GM11168 (cell line): ENCODE data around the gene EPHA1.

ENCODE experiments used
- in situ Hi-C: fragments of 300-500 bp; cut with MboI; formaldehyde crosslinking; loops from one replicate; pipeline ENCODE4 v1.12.0; 2022; ENCODE audit warnings: low sequenced_read_pairs; ENCODE audit not compliant: unreplicated experiment

The EPHA1 gene

GRCh38 chr7:143379611-143380259 lies 28.9 kb downstream of the EPHA1 start:
- in situ Hi-C loops, result no loop called here

- in situ Hi-C loops, result no loop called here
Measured at GRCh38 chr7:143376396-143376795, 32.3 kb downstream of the EPHA1 start.

- in situ Hi-C loops, result no loop called here
Measured at GRCh38 chr7:143375298-143376034, 33.2 kb downstream of the EPHA1 start.

- in situ Hi-C loops, result no loop called here
Measured at GRCh38 chr7:143374561-143374960, 34.1 kb downstream of the EPHA1 start.

GRCh38 chr7:143373255-143373794 lies 35.3 kb downstream of the EPHA1 start:
- in situ Hi-C loops, result no loop called here

GRCh38 chr7:143372070-143372469 lies 36.6 kb downstream of the EPHA1 start:
- in situ Hi-C loops, result no loop called here

GRCh38 chr7:143369678-143370651 lies 38.7 kb downstream of the EPHA1 start:
- in situ Hi-C loops, result no loop called here

- in situ Hi-C loops, result no loop called here
Measured at GRCh38 chr7:143368387-143368786, 40.3 kb downstream of the EPHA1 start.

GRCh38 chr7:143367972-143368371 lies 40.7 kb downstream of the EPHA1 start:
- in situ Hi-C loops, result no loop called here

- in situ Hi-C loops, result no loop called here
Measured at GRCh38 chr7:143363016-143363937, 45.4 kb downstream of the EPHA1 start.

GRCh38 chr7:143362131-143363015 lies 46.3 kb downstream of the EPHA1 start, which contains the start of gene FAM131B:
TSS of gene FAM131B (minus strand) at chr7:143362713. CDS start at chr7:143362603, 110 bp downstream.
- in situ Hi-C loops, result no loop called here

GRCh38 chr7:143361552-143362130 lies 47.0 kb downstream of the EPHA1 start:
- in situ Hi-C loops, result no loop called here

- in situ Hi-C loops, result no loop called here
Measured at GRCh38 chr7:143360788-143361551, 47.7 kb downstream of the EPHA1 start.

GRCh38 chr7:143359771-143360353 lies 48.8 kb downstream of the EPHA1 start:
- in situ Hi-C loops, result no loop called here

- in situ Hi-C loops, result no loop called here
Measured at GRCh38 chr7:143358626-143359025, 50.0 kb downstream of the EPHA1 start.

GRCh38 chr7:143356414-143357050 lies 52.1 kb downstream of the EPHA1 start:
- in situ Hi-C loops, result no loop called here
